ENCODE data around the gene SYNGAP1. TPM values are rescaled to one million over a fixed set of nuclear protein-coding genes. Genes with fewer than 3 reads are reported as not detected.
A peak's percentile ranks its signal among the peaks of the same experiment; 100 is the strongest.

Gene SYNGAP1
- polyA plus RNA-seq, 1 donor from 2014 or later: 4.3 TPM

- Histone ChIP-seq H3K27me3 (ENCODE audit: insufficient read depth, low read depth, low read length) (no peaks in the 10 kb centered on the region), H3K9me3 (ENCODE audit: low read length) (no peaks in the 10 kb centered on the region), H3K9ac (ENCODE audit: low read length) (peak overlapping the region; percentile 96), H4K20me1 (ENCODE audit: insufficient read depth) (no peaks in the 10 kb centered on the region), H2AFZ (ENCODE audit: low read depth, low read length) (peak overlapping the region; percentile 59), H3K9me2 (ENCODE audit: insufficient read depth, low read length) (no peaks in the 10 kb centered on the region), H3K4me2 (ENCODE audit: low read length) (peak overlapping the region; percentile 74), H3F3A (ENCODE audit: insufficient read depth, low read length, poor library complexity, severe bottlenecking) (peaks cover 10% of the 10 kb centered on the region), H3K79me2 (replicated peaks; ENCODE audit: insufficient read depth, low read length) (peaks cover 46% of the 10 kb centered on the region), H3K27ac (ENCODE audit: low read length) (peak overlapping the region; percentile 92), H3K36me3 (ENCODE audit: insufficient read depth, low read length) (peaks cover 4% of the 10 kb centered on the region), H3K4me3 (ENCODE audit: low read length) (peak overlapping the region; percentile 87)
- TF ChIP-seq TAF1 (IDR thresholded peaks at IDR 0.05; ENCODE audit: low read depth) (no peak), MXI1 (conservative IDR thresholded peaks at IDR 0.05; ENCODE audit: poor library complexity, severe bottlenecking) (no peak), POLR2AphosphoS5 (IDR thresholded peaks at IDR 0.05) (no peak), REST (IDR thresholded peaks at IDR 0.05; ENCODE audit: borderline replicate concordance) (peak; percentile 85)
Measured at GRCh38 chr6:33417128-33417902, 2.5 kb upstream of the SYNGAP1 start.

- peak within 1 kb of the TSS; percentile 87 for H3K4me3 ChIP-seq (ENCODE audit: low read length)
- H3K4me2 ChIP-seq (ENCODE audit: low read length): peak within 1 kb of the TSS; percentile 99
- peaks cover 4% of the 10 kb centered on the region for H3K36me3 ChIP-seq (ENCODE audit: insufficient read depth, low read length)
- H3K9ac ChIP-seq (ENCODE audit: low read length): peak within 1 kb of the TSS; percentile 96
- H3K27me3 ChIP-seq (ENCODE audit: insufficient read depth, low read depth, low read length): no peaks in the 10 kb centered on the region
- H3K79me2 ChIP-seq (replicated peaks; ENCODE audit: insufficient read depth, low read length): peaks cover 54% of the 10 kb centered on the region
- peak; percentile 89 for TF ChIP-seq MXI1 (conservative IDR thresholded peaks at IDR 0.05; ENCODE audit: poor library complexity, severe bottlenecking)
- TF ChIP-seq SMC3 (conservative IDR thresholded peaks at IDR 0.05; ENCODE audit: poor library complexity): peak; percentile 50
- peak; percentile 17 for TF ChIP-seq RAD21 (conservative IDR thresholded peaks at IDR 0.05)
- no peak for TF ChIP-seq REST (IDR thresholded peaks at IDR 0.05; ENCODE audit: borderline replicate concordance)
- TF ChIP-seq EZH2 (IDR thresholded peaks at IDR 0.05; ENCODE audit: borderline replicate concordance, insufficient read depth, low read length, poor library complexity, severe bottlenecking): no peak
- peak; percentile 67 for TF ChIP-seq CTCF (IDR thresholded peaks at IDR 0.05; ENCODE audit: poor library complexity, severe bottlenecking)
- peak; percentile 96 for TF ChIP-seq POLR2AphosphoS5 (IDR thresholded peaks at IDR 0.05)
- TF ChIP-seq EP300 (conservative IDR thresholded peaks at IDR 0.05; ENCODE audit: poor library complexity, severe bottlenecking): peak; percentile 80
- TF ChIP-seq TAF1 (IDR thresholded peaks at IDR 0.05; ENCODE audit: low read depth): no peak
- H3K27ac ChIP-seq (ENCODE audit: low read length): peak within 1 kb of the TSS; percentile 99
- H4K20me1 ChIP-seq (ENCODE audit: insufficient read depth): no peaks in the 10 kb centered on the region
- no peaks in the 10 kb centered on the region for H3K9me2 ChIP-seq (ENCODE audit: insufficient read depth, low read length)
- peaks cover 10% of the 10 kb centered on the region for H3F3A ChIP-seq (ENCODE audit: insufficient read depth, low read length, poor library complexity, severe bottlenecking)
- peak within 1 kb of the TSS; percentile 72 for H2AFZ ChIP-seq (ENCODE audit: low read depth, low read length)
- H3K9me3 ChIP-seq (ENCODE audit: low read length): no peaks in the 10 kb centered on the region
Measured at GRCh38 chr6:33417903-33418689, 1.8 kb upstream of the SYNGAP1 start, which contains the start of gene CUTA. Gene CUTA, minus strand, starts transcription at chr6:33418107. Its CDS starts 107 bp downstream, at chr6:33418000.

Data from neural cell (in vitro differentiated cells).